HG02970 (cell line): ENCODE measurements around the gene LEPROT.

Experiments
- ATAC-seq: cut with Tn5 transposase; IDR thresholded peaks from one replicate; pipeline ENCODE4 v1.9.1; 2021; ENCODE audit warnings: mild to moderate bottlenecking, moderate library complexity, moderate number of reproducible peaks; ENCODE audit not compliant: unreplicated experiment, low FRiP score

The LEPROT gene

DNA sequence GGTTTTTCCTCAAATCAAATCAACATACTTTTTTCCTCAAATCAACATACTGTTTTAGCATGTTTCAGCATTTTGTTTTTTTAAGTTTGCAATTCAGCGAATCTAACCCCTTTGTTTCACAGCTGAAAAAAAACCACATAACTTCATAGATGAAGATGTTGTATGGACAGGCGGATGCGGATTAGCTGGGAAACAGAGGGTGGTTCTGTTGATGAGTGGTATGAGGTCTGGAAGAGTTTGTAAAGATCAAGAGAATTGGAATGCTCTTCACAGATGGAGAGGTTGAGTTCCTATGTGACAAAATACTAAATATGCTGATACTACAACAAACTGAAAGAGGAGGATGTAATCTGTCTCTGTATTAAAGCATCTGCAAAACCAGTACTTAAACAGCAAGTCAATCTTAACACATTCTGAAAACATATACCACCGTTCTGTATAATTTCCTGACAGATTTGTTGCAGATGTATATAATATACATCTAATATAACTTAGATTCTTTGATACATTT, 10.6 kb upstream of the LEPROT start:
- no peak for ATAC-seq

DNA sequence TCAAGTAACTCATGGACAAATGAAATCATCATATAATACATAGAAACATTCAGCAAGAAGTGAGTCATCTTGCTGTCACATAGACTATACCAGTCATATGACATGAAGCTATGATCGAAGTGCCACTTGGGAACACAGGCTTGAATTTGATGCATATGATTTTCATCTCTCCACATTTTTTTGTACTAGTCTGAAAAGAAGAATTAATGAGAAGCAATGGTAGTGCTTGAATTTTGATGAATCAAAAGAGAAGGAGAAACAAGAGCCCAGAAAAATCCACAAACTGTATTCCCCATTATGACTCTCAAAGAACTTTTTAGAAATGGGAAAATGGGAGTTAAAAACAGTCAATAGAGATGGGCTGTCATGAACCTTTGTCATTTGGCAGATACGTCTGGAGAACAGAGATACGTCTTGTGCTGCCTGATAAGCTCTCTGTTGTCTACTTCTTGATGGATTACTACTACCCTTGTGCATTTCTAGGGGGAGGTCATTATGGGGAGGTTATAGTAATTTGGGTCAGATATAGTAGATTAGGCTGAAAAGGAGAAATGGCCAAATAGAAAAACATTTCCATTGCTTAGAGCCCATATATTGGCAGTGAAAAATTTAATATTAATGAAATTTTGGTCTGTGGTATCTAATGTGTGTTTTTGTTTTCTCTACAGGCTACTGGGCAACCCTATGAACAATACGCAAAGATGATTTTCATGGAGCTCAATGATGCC, 8.0 kb upstream of the LEPROT start:
- ATAC-seq = no peak

DNA sequence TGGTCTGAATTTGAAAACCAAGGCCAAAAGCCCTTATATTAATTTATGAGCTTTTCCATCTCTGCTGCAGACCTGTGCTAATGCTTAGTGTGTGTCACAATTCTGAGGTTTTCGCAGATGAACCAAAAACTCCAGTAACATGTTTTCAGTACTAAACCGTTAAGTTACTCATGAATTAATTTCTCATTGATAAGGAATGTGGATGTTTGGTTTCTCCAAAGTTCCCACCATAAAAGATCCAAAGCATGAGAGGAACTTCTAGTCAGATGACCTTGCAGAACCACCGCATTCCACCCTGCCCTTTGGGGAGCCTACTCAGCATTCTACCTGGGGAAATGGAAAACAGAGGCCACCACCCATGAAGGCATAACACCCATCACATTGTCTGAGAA, 7.5 kb upstream of the LEPROT start:
- ATAC-seq = no peak

DNA sequence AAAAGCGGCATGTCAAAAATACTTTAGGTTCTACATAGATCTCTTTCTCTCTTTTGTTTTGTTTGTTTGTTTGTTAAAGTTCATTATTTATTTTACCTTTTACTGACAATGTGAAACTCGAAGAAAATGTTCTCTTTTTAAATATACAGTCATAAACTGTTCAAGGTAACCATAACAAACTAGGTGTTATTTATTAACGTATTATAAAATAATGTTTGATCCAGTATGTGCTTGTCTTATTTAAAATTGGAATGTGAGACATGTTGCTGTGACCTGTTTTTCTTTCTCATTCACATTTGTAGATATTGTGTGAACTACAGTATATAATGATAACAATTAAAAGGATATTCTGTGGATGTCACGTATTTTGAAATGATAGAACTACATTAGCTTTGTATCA, 5.9 kb upstream of the LEPROT start:
- no peak for ATAC-seq

DNA sequence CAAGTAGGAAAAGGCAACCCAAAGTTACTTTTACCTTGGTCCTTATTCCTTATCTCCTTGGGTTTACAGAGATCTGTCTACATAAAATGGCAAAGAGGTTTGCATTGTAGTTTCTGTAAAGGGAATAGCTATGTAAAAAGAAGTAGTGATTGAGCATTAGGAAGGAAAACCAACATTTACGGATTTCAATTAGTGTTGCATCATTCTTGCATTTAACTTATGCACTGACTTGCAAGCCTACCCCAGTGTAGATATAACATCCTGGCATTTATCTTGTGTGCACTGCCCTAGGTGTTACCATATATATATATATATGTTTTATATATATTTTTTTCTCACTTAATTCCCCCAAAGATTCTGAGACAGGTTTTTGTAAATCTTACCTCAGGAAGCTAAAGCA, 3.7 kb upstream of the LEPROT start:
- ATAC-seq = no peak

DNA sequence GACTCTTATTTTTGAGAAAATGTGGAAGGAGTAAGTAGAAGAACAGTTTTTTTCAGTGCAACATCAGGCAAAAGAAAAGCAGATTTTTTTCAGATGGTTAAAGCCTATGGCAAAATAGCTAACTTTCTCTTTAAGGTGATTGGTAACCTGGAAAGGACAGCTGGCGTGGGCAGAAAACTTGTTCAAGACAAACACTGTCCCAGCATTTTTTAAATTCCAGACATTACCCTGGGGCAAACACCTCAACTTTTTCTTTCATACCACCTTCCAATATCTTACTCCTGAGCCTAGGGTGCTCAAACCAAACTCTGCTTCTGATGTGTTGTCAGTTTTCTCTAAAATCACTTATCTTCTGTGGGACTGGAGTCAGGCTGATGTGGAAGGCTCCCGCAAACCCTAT, 2.7 kb upstream of the LEPROT start:
- ATAC-seq = no peak

DNA sequence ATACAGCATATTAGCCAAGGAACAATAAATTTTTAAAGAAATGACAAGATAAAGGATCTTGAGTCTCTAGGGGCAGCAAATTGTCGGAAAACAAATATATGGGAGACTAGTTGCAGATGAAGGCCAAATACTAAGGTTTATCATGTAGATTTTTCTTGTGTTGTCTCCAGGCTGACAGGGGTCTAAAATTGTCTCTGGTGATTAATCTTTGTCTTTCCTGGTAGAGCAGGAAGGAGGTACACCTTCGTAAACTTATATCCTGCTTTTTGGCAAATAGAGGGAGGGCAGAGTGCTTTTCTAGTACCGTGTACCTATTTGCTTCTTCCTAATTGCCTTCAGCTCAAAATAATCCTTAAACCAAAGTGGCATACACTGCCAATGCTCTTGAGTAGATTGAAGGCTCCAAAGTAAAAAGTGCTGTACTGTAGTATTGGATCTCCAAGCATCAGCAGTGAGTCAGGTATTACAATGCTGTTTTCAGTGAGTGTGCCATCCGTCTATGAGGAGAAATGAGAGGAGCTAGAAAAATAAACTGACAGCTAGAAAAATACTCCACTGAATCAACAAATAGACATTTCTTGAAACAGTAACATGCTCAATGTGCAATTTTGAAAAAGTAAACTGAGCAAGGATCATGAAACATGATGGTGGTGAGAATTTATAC, 1.8 kb upstream of the LEPROT start:
- no peak for ATAC-seq

DNA sequence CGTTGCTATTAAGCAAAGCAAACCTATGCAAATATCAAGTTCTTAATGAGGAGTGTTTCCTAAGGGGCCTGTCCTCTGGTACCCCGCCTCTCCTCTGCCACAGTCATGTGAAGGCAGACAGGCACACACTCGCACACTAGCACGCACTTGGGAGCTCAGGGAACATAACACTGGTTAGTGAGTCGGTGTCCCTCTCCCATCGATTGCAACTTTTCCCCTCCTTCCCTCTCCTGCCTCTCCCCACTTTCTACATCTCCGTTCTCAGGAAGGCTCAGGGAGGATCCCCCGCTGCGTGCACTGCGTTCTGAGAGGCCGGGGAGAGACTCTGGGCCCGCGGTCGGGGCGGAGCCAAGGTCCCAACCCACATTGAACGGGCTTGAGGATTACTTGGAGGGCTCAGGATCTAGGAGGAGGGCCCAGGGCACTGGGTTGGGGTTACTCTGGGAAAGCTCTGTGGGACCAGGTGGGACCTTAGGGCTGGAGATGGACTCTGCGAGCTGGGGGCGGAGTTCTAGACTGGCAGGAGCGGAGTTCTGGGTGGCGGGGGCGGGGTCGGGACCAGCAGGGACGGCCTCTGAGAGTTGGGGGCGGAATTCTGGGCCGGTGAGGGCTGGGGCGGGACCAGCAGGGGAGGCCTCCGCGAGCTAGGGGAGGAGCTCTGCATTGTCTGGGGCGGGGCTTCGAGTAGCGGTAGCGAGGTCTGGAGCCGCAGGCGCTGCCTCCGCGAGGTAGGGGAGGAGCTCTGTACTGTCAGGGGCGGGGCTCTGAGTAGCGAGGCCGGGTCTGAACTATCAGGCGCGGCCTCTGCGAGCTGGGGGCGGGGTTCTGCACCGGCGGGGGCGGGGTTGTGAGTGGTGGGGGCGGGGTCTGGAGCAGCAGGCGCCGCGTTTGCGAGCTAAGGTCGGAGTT, 533 bp upstream of the LEPROT start:
- peak; percentile 96 for ATAC-seq

DNA sequence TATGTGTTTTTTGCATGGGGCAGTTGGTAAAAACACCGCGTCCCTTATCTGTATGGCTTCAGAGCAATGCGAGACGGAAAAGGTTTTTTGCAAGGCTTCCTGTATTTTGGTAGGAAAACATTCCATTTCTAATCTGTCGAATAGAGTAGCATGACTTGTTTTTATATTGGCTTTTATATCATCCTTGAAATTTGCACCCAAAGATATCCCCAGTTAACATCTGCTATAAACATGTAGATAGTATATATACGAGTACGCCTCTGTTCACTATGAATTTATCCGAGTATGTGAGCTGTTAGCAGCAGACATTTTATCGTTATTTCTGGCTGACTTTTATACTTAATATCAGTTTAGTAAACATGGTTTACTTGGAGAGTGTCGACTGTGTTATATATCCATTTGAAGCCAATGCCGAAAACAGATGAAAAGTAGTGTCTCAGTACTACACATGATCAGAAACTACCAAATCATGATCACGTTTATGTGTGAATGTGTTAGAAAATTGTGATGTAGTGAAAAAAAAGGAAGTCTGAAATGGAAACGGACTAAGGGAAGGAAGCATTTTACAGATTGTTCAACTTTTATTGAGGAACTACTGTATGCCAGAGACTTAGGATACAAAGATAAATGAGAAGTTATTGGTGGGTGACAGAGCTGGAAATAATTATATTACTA, 1.0 kb downstream of the LEPROT start:
- ATAC-seq = no peak

DNA sequence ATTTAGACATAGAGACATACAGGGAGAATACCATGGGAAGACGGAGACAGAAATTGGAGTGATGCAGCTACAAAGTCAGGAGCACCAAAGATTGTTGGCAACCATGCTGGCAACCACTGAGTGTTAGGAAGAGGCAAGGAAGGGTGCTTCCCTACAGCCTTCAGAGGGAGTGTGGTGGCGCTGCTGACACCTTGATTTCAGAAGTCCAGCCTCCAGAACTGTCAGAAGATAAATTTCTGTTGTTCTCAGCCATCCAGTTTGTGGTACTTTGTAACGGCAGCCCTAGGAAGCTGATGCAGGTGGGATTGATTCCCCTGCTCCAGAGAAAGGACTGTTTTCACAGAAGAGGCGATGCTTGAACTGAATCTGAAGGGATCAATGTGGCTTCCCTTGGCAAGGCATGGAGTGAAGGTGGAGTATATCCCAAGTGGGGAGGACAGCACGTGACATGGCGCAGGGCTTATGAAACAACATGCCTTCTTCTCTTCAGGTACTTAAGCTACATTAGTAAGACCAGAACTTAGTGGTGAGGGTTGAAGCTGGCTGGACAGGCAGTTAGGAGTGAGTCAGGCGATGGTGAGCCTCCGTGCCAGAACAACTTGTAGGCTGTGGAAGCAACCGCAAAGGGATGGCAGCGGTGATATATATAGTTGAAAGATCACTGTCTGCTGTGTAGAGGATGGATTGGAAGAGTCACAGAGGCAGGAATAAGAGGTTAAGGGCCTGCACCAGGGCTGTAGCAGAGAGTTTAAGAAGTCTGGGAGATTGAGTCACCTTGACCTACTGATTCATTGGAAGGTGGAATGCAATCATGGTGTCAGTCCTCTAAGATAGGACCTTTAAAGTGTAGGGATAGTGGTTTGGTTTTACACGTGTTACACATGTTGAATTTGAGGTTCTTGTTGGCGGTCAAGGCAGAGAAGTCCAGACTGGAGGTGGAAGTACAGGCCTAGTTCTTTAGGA, 2.1 kb downstream of the LEPROT start:
- no peak for ATAC-seq

DNA sequence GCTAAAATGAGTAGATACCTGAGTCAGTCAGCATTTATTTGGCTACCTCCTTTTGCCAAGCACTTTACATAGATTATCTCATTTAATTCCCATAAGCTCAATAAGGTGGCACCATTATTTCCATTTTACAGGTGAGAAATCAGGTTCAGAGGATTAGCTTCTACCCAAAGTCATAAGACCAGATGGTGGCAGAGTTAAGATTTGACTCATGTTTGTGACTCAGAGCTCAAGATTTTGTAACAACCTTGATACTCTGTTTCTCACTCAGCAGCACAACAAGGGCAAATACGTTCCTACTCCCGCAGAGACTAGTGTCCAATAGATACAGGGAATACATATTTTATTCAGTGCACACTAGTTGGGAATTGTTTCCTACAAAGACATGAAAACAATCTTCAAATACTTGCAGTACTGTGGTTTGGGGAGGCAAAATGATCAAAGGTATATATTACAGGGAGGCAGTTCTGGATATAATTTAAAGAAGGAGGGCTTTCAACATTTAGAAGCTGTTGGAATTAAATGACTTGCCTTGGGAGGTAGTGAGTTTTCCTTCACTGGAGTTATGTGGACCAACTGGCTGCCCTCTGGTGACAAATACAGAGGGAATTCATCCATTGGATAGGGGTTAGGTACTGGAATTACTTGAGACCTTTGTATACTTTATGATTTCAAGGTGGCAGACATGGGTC, 3.6 kb downstream of the LEPROT start:
- ATAC-seq = no peak

DNA sequence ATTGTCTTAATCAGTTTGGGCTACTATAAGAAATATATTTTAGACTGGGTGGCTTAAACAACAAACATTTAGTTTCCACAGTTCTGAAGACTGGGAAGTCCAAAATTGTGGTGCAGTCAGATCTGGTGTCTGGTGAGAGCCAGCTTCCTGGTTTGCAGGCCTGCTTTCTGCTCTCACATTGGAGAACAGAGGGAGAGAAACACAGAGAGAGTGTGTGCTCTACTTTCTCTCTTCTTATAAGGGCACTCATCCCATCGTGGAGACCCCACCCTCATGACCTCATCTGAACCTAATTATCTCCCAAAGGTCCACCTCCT, 4.1 kb downstream of the LEPROT start:
- no peak for ATAC-seq

DNA sequence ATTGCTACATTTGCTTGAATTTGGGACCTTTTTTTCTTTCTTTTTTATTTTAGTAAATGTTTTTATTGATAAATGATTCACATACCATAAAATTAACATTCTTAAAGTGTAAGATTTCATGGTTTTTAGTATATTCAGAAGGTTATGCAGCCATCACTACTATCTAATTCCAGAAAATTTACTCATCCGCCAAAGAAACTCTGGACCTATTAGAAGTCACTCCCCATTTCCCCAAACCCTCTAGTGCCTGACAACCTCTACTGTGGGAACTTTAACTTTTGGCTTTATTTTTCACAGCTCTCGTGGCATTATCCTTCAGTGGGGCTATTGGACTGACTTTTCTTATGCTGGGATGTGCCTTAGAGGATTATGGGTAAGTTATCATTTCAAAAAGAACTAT, 4.5 kb downstream of the LEPROT start:
- no peak for ATAC-seq

DNA sequence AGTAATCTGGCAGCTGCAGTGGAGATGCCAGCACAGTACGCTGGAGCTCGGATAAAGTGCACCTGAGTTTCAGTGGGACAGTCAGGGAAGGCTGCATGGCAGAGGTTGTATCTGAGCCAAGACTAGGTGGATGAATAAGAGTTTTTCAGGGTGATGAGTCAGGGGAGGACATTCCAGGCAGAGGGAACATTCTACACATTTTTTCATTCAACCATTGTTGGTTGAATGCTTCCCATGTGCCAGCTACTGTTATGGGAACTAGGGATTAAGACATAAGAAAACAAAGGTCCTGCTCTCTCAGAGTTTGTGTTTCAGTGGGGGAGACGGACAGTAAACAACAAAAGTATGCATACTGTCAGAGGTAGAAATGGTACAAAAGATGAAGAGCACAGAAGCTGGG, 5.2 kb downstream of the LEPROT start:
- ATAC-seq = no peak

DNA sequence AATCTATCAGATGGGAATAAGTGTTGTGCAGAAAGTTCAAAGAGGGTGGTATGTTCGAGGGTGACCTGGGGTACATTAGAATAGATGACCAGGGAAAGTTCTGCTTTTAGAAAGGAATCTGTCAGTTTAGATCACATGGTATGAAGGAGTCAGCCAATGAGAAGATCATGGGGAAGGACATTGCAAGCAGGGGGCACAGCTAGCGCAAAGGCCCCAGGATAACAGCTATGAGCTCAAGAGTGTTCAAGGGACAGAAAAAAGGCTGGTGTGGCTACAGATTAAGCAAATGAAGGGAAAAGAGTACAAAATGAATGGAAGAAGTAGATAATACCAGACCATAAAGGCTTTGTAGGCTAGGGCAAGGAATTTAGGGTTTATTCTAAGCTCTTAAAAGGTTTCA, 8.6 kb downstream of the LEPROT start:
- no peak for ATAC-seq

DNA sequence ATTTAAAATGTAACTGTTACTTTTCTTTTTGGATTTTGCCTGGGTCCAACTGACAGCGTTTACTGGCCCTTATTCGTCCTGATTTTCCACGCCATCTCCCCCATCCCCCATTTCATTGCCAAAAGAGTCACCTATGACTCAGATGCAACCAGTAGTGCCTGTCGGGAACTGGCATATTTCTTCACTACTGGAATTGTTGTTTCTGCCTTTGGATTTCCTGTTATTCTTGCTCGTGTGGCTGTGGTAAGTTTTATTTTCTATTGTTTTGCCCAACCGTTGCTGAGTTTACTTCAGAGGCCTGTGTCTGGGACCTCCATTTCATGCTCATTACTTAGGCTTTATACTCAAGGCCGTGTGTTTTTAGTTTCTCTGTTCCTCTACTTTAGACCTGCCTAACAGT, 9.3 kb downstream of the LEPROT start:
- no peak for ATAC-seq

DNA sequence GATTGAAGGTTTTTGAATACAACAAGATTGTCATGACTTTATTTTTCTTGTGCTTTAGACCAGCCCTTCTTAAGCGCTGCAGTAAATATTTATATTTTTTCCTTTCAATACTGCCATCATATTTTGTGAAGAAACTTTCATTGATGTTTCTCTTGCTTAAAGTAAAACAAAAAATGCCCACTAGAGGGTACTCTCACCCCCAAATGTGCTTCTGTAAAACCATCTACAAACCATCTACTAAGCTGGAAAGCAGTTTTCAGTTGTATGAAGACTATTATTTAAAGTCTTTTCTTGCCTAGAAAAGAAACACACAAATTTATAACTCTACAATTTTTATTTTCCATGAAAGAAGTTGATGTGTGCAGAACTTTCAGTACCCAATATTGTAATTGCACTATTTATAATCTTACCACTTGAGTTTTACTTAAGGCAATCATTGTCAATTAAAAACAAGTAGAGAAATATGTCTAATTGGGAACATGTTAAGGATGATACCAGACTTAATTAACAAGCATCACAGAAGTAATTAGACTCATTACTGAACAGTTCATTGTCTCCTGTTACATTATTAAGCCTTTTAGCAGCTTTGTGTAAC, 10.7 kb downstream of the LEPROT start:
- ATAC-seq = no peak

DNA sequence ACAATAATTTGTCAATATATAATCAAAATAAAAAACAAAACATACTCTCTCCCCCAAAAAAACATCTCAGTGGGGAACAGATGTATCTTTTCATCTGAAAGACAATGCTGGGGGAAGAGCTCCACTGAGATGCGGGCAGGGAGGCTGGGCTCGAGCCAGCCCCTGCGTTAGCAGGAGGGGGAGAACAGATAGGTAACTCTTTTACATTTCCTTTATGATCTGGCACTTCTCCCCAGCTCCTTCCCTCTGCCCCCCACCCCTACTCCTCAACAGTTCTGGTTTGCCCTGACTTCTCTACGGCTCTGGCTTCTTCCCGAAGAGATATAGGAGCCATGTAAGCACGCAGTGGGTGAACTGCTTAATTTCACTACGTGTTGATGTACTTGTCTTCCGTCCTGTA, 12.4 kb downstream of the LEPROT start:
- ATAC-seq = no peak

DNA sequence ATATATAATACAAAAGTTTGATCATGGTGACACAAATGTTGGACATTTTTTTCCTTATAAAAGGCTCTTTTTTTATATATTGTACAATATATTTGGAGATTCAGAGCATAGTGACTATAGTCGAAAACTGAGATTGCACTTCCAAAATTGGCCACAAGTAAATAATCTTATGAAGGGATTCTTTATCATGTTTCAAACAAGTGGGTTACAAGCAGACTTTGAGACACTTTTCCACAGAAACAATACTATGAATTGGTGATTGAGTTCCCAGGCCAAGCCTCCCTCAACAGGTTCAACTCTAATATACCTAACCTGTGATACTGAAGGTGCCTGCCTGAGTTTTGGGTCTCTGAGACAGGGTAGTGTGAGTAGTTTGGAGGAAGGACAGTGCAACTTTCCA, 13.8 kb downstream of the LEPROT start:
- no peak for ATAC-seq
